DMS 273 treated with DMSO at 0.1 percent for 48 hours (cell line): ENCODE results near the gene PRXL2C.
"Not testable (repeated sequence)": the region's sequence is repeated elsewhere in the genome, so short reads cannot be mapped to it uniquely, and the experiment has no call there.

Experiments
- DNase-seq: peaks from one replicate; lab custom pipeline; 2025; lab: John Stamatoyannopoulos, UW

Gene PRXL2C

DNA sequence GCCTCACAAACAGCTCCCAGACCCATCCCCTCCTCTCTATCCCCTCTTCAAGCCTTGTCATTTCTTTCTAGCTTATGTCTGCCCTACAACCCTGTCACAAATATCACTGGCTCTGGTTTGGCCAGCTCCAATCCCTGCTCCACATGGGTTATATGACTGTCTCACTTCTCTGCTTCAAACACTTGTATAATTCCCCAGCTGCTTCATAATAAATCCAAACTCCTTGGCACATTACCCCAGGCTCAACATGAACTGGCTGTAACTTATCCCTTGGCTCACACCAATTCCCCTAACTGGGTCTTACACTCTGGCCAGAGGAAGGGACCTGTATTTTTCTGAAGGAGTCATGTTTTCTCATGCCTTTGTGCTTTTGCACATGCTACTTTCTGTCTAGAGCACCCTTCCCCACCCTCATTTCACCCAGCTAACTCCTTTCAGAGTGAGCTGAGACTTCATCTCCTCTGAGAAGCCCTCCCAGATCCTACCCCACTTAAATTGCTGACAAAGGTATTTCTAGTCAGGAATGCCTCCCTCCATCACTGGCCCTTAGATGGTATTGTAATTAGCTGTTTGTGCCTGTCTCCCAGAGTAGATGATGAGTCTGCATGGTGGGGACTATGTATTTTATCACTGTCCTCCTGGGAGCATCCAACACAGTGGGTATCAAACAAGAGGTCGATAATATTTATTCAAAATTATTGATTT is 5.3 kb downstream of the PRXL2C start:
- DNase-seq, result no peak

DNA sequence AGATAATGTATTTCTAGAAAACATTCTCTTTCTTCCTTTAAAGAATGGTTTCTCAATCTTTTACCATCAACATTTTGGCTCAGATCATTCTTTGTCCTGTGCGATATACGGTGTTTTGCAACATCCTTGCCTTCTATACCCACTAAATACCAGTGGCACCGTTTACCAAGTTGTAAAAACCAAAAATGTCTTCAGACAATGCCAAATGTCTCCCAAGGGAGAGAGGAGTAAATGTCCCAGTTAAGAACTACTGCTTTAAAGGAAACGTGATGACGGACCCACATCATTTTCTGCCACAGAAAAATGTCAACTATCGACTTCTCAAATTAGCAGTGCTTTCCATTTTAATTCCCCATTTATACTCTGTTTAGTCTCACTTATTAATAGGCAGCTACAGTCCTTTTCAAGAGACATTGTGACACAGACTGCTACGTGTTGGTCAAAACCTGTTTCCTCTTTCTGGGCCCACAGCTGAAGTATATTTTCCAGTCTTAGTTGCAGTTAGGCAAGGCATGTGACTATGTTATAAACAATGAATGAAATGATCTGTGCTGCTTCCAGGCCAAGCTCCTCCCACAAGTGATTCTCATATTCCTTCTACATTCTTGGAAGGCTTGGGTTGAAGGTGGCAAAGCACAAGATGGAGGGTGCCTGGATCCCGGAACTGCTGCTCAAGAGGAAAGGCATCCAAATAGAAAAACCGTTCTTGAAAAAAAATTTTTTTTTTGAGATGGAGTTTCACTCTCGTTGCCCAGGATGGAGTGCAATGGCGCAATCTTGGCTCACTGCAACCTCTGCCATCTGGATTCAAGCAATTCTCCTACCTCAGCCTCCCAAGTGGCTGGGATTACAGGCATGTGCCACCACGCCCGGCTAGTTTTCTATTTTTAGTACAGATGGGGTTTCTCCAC is 8.8 kb downstream of the PRXL2C start:
- DNase-seq, result peak; percentile 39

DNA sequence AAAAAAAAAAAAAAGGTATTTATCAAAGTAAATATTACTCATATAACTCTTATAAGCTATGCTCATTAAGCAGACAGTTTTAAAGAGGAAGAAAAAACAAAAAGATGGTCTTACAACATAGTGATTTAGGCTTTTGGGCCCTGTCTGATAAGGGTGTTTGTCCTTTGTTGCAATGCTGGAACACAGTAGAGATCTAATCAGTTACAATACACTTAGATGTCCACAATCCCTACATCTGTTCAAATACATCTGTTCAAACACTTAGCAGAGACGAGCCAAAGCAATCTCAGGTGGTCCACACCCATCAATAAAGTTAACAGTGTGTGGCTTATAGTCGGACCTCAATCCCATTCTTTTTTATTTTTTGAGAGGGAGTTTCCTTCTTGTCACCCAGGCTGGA is 11.0 kb downstream of the PRXL2C start:
- DNase-seq, result no peak

DNA sequence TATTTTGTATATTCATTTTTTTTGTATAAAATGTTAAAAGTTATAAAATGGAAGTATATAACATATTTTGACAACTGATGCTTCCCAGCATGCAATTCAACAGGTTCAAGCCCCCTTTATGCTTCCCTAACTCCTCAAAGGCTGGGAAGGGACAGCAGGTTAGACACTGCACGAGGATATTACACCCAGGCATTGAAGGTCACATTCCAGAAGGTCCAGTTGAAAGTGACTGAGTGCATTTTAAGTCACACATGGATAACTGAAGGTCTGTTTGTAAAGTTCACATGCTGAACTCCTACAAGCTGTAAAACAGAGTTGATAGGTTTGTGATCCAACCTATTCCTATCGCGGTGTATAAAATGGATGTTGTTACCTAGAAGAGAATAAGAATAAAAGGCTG is 13.6 kb downstream of the PRXL2C start:
- no peak for DNase-seq

DNA sequence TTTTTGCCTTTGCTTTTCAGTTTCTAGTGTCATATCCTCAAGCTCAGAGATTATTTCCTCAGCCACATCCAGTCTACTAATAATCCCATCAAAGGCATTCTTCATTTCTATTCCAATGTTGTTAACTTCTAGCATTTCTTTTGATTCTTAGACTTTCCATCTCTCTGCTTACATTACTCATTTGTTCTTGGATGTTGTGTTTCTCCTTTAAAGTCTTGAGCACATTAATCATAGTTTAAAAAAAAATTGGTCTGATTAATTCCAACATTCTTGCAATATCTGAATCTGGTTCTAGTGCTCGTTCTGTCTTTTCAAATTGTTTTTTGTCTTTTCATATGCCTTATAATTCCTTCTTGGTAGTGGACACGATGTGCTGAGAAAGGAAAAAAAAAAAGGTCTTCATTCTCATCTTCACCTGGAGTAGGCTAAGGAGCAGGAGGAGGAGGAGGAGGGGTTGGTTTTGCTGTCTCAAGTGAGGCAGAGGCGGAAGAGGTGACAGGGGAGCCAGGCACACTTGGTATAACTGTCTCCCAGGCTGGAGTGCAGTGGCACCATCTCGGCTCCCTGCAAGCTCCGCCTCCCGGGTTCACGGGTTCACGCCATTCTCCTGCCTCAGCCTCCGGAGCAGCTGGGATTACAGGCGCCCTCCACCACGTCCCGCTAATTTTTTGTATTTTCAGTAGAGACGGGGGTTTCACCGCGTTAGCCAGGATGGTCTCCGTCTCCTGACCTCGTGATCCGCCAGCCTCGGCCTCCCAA is 16.3 kb downstream of the PRXL2C start:
- DNase-seq, result no peak

DNA sequence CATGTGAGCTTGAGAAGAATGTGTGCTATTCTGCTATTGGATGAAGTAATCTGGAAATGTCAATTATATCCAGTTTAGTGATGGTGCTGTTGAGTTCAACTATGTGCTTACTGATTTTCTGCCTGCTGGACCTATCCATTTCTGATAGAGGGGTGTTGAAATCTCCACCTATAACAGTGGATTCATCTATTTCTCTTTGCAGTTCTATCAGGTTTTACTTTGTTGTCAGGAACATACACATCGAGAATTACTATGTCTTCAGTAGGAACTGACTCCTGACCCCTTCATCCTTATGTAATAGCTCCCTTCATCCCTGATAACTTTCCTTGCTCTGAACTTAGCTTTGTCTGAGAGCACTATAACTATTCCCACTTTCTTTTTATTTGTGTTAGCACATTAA is 18.7 kb downstream of the PRXL2C start:
- no peak for DNase-seq

DNA sequence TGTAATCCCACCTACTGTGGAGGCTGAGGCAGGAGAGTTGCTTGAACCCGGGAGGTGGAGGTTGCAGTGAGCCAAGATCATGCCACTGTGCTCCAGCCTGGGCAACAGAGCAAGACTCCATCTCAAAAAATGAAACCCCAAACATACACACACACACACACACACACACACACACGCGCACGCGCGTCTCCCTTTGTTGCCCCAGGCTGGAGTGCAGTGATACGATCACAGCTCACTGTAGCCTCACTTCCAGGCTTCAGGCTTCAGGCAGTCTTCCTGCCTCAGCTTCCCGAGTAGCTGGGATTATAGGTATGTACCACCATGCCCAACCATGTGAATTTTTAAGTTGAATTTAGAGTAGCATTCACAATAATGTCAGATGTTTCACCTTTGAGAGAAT is 21.5 kb downstream of the PRXL2C start:
- not testable (repeated sequence) for DNase-seq

DNA sequence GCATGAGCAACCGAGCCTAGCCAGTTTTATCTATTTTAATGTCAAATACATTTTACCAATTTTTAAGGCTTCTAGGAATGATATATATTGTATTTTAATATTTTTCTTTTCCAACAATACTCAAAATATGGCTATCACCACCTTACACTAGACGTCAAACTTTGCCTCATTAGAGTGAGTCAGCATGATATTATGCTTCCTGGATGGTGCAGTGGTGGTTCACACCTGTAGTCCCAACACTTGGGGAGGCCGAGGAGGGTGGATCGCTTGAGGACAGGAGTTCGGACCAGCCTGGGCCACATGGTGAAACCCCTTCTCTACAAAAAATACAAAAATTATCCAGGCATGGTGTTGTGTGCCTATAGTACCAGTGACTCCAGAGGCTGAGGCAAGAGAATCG is 28.2 kb downstream of the PRXL2C start:
- no peak for DNase-seq

DNA sequence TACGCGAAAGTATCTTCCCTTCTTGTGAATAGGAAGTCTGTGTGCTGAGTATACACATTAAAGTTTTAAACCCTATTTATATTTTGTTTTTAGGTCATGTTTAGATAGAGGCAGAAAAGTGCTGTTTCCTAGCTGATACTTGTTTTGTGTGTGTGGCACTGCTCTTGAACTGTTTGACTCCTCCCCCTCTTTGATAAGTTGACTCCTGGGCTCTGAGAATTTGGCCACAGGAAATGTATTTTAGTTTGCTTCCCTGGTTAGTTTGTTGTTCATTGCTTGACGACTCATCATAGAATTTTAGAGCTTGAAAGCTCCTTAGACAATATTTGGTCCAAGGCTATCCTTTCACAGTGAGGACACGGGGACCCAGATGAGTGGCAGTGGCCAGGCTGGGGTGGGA is 33.5 kb downstream of the PRXL2C start:
- DNase-seq, result no peak

DNA sequence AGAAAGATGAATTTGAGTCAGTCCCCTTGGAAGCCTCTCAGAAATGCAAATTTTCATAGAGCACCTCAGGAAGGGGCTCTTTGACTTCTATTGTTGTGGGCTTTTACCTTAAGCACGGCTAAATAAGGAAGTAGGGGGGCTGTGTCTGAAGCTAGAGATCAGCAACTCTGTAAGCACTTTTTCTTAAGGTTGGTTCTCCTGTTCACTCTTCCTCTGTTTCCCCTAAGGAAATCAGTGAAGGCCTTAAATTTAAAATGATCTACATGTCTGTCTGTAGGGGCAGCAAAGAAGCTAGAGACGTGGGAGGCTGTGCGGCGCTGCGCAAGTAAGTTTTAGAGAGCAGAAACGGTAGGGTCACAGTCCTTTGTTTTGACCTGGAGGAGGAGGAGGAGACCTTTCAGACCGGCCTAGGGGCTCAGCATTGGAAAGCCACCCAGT is 34.3 kb downstream of the PRXL2C start:
- no peak for DNase-seq

DNA sequence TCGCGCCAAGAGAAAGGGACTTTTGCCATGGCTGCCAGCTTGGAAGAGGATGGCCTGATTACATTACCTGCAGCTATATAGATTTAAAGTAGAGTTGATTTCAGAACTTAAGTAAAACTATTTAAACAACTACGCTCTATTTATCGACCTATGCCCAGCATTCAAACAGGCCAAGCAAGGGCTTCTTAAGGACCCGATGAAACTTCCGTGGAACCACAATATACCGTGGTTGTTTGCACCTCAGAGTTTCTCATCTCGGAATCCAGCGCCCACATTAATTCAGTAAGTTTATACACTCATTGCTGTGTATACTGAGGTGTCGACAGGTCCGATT is 35.0 kb downstream of the PRXL2C start:
- DNase-seq, result no peak

DNA sequence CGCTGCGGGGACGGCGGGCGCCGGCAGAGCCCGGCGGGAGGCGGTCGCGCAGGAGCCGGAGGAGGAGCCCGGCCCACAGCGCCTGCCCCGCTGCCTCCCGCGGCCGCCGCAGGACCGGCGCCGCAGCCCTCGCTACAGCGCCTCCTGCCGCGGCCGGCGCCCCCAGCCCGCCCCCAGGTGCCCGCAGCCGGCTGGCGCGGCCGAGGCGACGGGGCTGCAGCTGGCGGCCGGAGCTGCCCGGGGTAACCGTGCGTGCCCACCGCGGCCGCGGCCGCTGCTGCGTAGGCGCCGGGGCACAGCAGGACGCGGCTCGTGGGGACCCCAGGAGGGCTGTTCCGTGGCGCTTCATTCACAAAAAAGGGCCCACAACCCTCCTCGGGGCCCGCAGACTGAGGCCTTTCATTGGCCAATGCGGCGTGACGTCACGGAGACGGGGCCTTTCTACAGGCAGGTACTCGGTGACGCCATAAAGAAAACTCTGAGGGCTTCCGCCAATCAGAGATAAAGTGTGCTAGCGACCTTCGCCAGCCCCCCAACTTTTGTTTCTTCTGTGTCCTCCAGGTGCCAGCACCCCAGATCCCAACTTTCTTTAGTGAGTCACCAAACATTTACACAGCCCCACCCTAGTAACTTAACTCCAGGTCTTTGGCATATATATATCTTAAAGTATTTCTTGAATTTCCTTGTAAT is 35.5 kb downstream of the PRXL2C start, which contains the start of gene CDC14B:
Gene CDC14B, minus strand, starts transcription at position 353 of the 690 bp plus-strand sequence. CDS start 465 bp downstream, outside the sequence.
- peak; percentile 62 for DNase-seq

DNA sequence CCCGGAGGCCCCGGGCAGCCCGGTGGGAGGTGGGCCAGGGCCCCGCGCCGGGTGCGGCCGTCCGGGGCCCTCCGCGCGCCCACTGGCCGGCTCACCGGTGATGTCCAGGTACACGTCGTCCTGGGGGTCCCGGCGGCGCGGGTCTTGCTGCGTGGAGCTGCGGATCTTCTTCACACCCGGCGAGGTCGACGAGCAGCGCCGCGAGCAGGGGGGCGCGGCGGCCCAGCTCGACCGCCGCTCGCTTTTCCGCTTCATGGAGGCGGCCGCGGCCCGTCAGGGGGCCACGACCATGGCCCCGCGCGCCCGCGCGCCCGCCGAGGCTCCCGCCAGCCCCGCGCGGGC is 36.0 kb downstream of the PRXL2C start:
- DNase-seq, result no peak

DNA sequence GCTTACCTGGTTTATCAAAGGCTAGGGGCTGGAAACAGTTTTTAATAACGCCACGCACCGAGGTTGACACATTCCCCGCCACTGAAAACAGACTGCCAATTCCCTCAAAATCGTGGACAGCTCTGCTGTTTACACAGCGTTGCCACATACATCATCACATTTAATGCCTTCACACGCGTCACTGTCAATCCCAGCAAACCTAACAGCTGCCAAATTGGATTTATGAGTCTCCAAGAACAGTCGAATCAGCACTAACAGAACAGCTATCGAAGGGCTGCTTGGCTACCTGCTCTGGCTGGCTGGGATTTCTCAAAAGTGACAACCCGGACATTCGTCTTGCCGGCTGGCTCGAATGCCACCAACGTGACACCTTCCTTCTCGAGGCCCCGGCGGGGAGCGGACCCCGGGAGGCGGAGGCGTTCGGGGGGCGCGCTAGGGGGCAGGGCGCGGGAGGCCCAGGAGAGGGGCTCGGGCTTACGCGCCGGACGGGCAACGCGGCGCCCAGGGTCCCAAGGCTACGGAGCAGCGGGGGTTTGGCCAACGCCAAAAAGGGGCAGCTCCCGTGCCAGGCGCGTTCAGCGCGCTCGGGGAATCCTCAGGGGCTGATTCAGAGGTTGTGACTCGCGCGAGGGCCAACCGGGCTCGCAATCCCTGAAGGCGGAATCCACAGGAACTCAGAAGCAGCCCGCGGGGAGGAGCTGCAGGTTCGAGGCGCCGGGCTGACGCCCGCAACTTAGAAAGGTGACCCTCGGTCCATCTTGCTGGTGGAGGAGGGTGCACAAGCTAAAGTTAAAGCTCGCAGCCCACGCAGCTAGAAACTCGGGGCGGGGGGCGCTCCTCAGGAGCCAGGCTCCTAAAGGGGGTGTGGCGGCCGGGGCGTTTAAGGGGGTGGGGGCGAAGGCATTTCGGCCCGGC is 36.7 kb downstream of the PRXL2C start:
- DNase-seq, result no peak

DNA sequence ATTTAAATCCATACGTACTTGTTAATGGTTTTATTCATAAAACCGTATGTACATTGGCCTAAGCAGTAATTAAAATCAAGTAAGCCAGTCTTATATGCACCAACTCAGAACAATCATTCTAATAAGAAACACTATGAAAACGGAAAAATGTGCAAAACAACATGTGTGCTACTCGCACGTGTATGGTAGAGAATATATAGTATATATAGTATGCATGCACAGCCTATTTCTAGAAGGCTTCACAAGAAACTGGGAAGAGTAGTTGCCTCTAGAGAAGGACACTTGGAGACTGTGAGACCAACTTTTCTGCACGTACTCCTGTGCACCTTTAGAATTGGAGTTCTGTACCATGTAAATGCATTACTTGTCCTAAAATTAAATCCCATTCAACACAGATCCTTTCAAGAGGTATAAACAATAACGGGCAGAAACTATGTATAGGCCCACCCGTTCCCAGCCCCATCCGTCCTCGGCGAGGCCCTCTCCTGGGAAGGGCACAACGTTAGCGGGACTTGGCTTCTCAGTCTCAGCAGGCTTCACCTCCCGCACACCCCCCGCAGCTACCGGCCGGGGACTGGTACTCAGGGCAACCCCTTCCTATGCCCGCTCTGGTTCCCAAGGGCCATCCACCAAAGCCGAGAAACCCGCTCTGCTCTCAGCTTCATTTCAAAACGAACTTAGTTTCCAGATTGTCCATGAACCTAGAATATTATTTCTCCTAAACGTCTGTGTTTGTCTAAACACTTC is 37.5 kb downstream of the PRXL2C start:
- DNase-seq, result no peak

DNA sequence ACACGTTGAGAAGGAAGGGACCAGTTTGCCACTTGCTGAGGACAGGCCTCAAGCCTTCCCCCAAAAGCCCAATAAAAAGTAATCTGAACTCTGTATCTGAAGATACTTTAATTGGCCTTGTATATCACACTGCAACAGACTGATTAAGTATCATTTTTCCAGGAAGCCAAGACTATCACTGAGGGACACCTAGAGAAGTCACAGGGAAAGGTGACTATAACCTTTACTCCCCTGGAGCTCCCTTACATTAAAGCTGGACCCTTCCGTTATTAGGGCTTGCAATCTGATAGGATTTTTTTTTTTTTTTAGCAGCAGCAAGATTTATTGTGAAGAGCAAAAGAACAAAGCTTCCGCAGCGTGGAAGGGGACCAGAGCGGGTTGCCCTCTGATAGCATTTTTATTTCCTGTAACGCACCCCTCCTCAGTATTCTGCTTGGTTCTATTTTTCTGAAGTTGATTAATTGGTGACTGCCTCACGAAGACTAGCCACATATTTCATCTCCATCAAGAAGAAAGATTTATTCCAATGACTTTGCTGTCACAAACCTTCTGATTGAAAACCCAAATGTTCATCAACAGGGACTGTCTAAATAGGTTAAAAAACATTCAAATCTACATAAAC is 38.2 kb downstream of the PRXL2C start:
- DNase-seq, result no peak

DNA sequence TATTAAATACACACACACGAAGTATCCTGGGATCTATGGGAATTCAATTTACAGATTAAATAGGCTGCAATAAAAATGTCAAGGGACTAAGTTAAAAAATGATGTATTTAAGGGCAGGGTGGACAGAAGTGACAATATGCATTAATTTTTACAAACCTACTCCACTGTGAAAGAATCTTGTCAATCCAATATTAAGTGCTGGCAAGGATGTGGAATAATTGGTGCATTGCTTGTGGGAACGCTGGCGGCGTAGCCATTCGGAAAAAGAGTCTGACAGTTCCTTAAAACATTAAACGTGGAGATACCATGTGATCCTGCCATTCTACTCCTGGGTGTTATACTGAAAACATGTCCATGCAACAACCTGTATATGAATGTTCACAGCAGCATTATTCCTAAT is 39.7 kb downstream of the PRXL2C start:
- DNase-seq, result no peak

DNA sequence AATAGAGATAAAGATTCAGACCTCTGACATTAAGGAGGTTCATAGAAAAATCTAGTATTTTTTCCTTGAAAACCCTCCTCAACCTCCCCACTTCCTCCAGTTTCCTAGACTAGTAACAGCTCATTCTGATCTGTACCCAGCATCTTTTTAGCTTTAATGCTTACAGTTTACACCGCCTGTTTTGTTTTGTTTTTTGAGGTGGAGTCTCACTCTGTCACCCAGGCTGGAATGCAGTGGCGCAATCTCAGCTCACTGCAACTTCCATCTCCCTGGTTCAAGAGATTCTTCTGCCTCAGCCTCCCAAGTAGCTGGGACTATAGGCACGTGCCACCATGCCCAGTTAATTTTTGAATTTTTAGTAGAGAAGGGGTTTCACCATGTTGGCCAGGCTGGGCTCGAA is 40.5 kb downstream of the PRXL2C start:
- DNase-seq, result not testable (repeated sequence)

DNA sequence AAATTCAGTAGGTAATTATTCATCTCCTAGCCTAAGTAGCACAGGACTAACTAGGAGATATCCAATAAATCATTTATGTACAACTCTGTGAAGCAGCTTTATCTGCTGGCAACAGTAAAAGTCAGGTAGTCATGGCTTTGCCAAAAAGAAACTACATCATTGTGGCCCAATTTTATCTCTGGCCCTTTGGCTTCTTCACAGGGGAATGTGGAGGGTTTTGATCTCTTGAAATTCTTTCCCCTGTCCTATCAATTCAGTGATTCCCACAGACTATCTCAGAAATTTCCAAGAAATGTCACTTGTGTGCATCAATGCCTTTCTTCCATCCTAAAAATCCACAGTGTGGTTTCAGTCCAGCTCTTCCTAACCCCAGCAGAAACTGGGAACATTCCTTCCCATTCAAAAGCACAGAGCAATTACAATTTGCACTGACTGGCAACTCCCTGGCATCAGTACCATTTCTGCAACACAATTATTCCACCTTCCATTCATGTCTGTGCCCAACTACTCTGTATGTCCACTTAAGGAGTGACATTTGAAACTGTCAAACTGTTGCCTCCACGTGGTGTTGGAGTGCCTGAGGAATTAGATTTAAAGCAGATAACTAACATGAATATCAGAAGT is 42.0 kb downstream of the PRXL2C start:
- no peak for DNase-seq
